ENCODE results near the gene PPP4R1. TPM values are rescaled to one million over a fixed set of nuclear protein-coding genes. Genes with fewer than 3 reads are reported as not detected.
A peak's percentile ranks its signal among the peaks of the same experiment; 100 is the strongest.

The PPP4R1 gene
- total RNA-seq, 4 donors from 2014 or later: 129 to 233 (median 186) TPM

GRCh38 chr18:9658087-9658641 lies 43.8 kb upstream of the PPP4R1 start:
- no peak for DNase-seq
- H3K4me3 ChIP-seq: no peak overlapping the region
- no peak for TF ChIP-seq POLR2A (IDR thresholded peaks at IDR 0.05)
- TF ChIP-seq, protein P1, sequence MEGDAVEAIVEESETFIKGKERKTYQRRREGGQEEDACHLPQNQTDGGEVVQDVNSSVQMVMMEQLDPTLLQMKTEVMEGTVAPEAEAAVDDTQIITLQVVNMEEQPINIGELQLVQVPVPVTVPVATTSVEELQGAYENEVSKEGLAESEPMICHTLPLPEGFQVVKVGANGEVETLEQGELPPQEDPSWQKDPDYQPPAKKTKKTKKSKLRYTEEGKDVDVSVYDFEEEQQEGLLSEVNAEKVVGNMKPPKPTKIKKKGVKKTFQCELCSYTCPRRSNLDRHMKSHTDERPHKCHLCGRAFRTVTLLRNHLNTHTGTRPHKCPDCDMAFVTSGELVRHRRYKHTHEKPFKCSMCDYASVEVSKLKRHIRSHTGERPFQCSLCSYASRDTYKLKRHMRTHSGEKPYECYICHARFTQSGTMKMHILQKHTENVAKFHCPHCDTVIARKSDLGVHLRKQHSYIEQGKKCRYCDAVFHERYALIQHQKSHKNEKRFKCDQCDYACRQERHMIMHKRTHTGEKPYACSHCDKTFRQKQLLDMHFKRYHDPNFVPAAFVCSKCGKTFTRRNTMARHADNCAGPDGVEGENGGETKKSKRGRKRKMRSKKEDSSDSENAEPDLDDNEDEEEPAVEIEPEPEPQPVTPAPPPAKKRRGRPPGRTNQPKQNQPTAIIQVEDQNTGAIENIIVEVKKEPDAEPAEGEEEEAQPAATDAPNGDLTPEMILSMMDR (IDR thresholded peaks at IDR 0.05): no peak
- intact Hi-C loops (cut with DNase I): no loop called here
- peak overlapping the region; percentile 69 to 86 (median 77) for H3K27ac ChIP-seq
- no peaks in the 10 kb centered on the region for H3K27me3 ChIP-seq
- H3K4me1 ChIP-seq: peaks cover 6 to 37% (median 11%) of the 10 kb centered on the region in 3 donors
- no peaks in the 10 kb centered on the region for H3K36me3 ChIP-seq
- H3K9me3 ChIP-seq: no peaks in the 10 kb centered on the region
- WGBS, 2 donors: 34 to 62% methylated on average over 6 of the region's 7 CpGs

DNA sequence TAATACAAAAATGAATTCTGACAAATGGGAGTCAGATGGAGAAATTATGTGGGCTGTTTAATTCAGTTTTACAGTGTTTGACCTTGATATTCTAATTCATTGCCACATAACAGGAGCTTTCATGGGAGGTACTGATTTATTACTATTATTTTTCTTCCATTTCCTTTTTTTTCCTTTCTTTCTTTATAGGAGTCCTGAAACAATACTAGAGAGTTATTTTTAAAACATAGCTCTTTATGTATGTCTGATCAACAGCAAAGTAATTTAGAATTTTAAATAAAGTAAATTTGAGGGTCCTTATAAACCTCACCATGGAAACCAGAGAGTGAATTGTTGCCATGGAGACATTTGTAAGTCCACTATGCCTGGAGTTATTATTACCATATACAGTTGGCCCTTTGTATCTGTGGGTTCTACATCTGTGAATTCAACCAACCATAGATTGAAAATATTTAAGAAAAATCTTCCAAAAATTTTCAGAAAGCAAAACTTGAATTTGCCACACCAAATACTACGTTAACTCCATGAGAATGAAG lies 40.9 kb upstream of the PPP4R1 start:
- Histone ChIP-seq H3K9me3 (no peaks in the 10 kb centered on the region), H3K4me3 (no peak overlapping the region), H3K36me3 (no peaks in the 10 kb centered on the region), H3K27ac (no peak overlapping the region), H3K27me3 (no peaks in the 10 kb centered on the region), H3K4me1 (peaks cover 12 to 62% (median 14%) of the 10 kb centered on the region in 3 donors)
- 84 to 97% methylated on average over 1 of the region's 1 CpG for WGBS, 2 donors
- intact Hi-C loops (cut with DNase I): no loop called here
- no peak for DNase-seq
- TF ChIP-seq POLR2A (IDR thresholded peaks at IDR 0.05): no peak
- TF ChIP-seq, protein P1 (IDR thresholded peaks at IDR 0.05): no peak

DNA sequence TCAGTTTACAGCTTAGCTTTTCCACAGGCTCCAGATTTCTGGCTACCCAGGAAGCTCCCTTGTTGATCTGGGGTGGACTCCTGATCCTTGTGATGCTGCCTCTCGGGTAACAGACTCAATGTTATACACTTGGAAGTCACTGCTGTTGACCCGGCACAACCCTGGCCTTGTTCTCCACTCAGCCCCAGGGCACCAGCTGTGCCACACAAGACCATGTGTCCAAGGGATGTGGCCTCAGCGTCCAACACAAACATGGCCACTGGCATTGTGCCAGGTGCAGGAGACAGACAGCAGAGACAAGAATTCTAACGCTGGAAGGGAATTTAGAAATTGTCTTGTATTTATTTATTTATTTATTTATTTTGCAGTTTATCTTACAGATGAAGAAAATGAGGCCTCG lies 39.0 kb upstream of the PPP4R1 start:
- H3K4me1 ChIP-seq: peaks cover 15 to 67% (median 19%) of the 10 kb centered on the region in 3 donors
- no peaks in the 10 kb centered on the region for H3K36me3 ChIP-seq
- 59 to 70% methylated on average over 4 to 5 of the region's 5 CpGs for WGBS, 2 donors
- no peaks in the 10 kb centered on the region for H3K9me3 ChIP-seq
- peak overlapping the region; percentile 21 to 74 (median 44) for H3K27ac ChIP-seq
- DNase-seq: no peak
- intact Hi-C loops (cut with DNase I): no loop called here
- no peaks in the 10 kb centered on the region for H3K27me3 ChIP-seq
- H3K4me3 ChIP-seq: no peak overlapping the region
- TF ChIP-seq, protein P1 (IDR thresholded peaks at IDR 0.05): no peak
- no peak for TF ChIP-seq POLR2A (IDR thresholded peaks at IDR 0.05)

DNA sequence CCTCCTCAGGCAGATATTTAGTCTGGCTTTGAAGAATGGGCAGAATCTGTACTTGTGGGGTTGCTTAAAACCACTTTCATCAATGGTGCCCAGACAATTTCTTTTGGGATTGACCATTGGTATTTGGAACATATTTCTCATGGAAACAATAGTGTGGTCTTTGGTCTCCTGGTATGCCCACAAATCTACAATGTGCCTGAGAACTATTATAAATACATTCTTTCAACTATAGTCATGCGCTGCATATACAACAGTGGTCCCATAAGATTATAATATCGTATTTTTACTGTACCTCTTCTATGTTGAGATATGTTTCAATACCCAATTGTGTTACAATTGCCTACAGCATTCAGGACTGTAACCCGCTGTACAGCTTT lies 34.8 kb upstream of the PPP4R1 start:
- intact Hi-C loops (cut with DNase I): no loop called here
- 65 to 66% methylated on average over 3 of the region's 3 CpGs for WGBS, 2 donors
- no peak for DNase-seq
- H3K36me3 ChIP-seq: no peaks in the 10 kb centered on the region
- peak overlapping the region; percentile 79 to 90 (median 84) for H3K27ac ChIP-seq
- H3K27me3 ChIP-seq: no peaks in the 10 kb centered on the region
- no peaks in the 10 kb centered on the region for H3K9me3 ChIP-seq
- peak in 1 of 4 donors; percentile 4 for TF ChIP-seq POLR2A (IDR thresholded peaks at IDR 0.05)
- TF ChIP-seq, protein P1 (IDR thresholded peaks at IDR 0.05): no peak
- H3K4me3 ChIP-seq: no peak overlapping the region
- H3K4me1 ChIP-seq: peaks cover 25 to 88% (median 30%) of the 10 kb centered on the region in 3 donors

DNA sequence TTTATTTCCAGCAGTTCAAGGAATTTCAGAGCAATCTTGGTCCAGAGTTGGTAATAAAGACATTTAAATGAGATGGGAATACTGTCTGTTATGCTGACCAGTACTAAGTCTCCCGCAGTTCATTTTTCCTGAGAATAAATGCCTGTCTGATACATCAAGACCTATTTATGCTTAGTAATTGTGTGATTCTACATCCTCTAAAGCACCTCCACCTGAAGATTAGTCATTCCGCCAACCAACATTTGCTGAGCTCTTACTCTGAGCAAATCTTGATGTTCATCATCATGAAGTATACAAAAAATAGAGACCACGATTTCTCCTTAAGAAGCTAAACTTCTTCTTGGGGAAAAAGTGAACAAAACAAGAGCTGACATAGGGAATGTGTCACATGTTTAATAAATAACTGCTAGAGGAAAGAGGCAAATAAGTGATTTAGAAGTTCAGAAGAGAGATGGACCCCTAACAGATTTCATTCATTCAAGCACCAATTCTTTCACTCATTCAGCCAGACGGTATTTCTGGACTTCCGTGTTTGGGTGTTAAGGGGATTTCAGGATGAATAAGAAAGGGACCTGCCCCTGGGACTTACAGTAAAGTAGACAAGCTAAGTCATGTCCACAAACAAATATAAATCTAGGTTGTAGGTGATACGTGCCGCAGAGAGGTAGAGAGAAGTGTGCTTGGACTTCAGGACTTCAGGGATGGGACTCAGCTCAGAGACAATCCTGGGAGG lies 34.2 kb upstream of the PPP4R1 start:
- TF ChIP-seq, protein P1 (IDR thresholded peaks at IDR 0.05): no peak
- TF ChIP-seq POLR2A (IDR thresholded peaks at IDR 0.05): no peak
- no peaks in the 10 kb centered on the region for H3K36me3 ChIP-seq
- WGBS, 2 donors: 38 to 48% methylated on average over 7 of the region's 7 CpGs
- H3K4me1 ChIP-seq: peaks cover 25 to 94% (median 30%) of the 10 kb centered on the region in 3 donors
- intact Hi-C loops (cut with DNase I): no loop called here
- peak overlapping the region; percentile 79 to 90 (median 84) for H3K27ac ChIP-seq
- no peaks in the 10 kb centered on the region for H3K27me3 ChIP-seq
- H3K4me3 ChIP-seq: no peak overlapping the region
- no peak for DNase-seq
- H3K9me3 ChIP-seq: no peaks in the 10 kb centered on the region

Data from esophagus squamous epithelium (tissue), 5 donors.